GM12891 (cell line): ENCODE data around the gene ANK2.
A peak's percentile ranks its signal among the peaks of the same experiment; 100 is the strongest.

ENCODE experiments used
- DNase-seq: peaks from one replicate; pipeline ENCODE4 v3.0.0; 2011; ENCODE audit warnings: low spot score; ENCODE audit not compliant: insufficient read length
- FAIRE-seq: peaks from 2 replicates; lab custom pipeline; 2011; peaks lifted over from hg19 to GRCh38; lab: Jason Lieb, UNC
- PAX5 ChIP-seq: IDR thresholded peaks from 2 replicates; pipeline ENCODE4 v1.6.1; 2011; ENCODE audit warnings: low read length, moderate library complexity, mild to moderate bottlenecking; ENCODE audit not compliant: insufficient read depth, severe bottlenecking
- POLR2A ChIP-seq: IDR thresholded peaks from 2 replicates; pipeline ENCODE4 v1.6.1; 2011; ENCODE audit warnings: low read depth, low read length, control low read depth
- POLR2AphosphoS5 ChIP-seq: IDR thresholded peaks from 2 replicates; pipeline ENCODE4 v1.6.1; 2011; ENCODE audit warnings: low read depth, low read length, control low read depth
- POU2F2 ChIP-seq: IDR thresholded peaks from 2 replicates; pipeline ENCODE4 v1.6.1; 2011; ENCODE audit warnings: low read depth, mild to moderate bottlenecking, control low read depth, low read length, moderate library complexity
- SPI1 ChIP-seq: IDR thresholded peaks from 2 replicates; pipeline ENCODE4 v1.6.1; 2011; ENCODE audit warnings: low read depth, low read length, control low read depth
- TAF1 ChIP-seq: IDR thresholded peaks from 2 replicates; pipeline ENCODE4 v1.6.1; 2011; ENCODE audit warnings: low read depth, low read length, control low read depth

Gene ANK2

DNA sequence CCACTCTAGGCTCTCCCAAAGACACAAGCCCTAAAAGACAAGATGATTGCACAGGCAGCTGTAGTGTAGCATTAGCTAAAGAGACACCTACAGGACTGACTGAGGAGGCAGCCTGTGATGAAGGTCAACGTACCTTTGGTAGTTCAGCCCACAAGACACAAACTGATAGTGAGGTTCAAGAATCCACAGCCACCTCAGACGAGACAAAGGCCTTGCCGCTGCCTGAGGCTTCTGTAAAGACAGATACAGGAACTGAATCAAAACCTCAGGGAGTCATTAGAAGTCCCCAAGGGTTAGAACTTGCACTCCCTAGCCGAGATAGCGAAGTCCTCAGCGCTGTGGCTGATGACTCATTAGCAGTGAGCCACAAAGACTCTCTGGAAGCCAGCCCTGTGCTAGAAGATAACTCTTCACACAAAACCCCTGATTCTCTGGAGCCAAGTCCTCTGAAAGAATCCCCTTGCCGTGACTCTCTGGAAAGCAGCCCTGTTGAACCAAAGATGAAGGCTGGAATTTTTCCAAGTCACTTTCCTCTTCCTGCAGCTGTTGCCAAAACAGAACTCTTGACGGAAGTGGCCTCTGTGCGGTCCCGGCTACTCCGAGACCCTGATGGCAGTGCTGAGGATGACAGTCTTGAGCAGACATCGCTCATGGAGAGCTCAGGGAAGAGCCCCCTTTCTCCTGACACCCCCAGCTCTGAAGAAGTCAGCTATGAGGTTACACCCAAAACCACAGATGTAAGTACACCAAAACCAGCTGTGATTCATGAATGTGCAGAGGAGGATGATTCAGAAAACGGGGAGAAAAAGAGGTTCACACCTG lies 306.3 kb downstream of the ANK2 start:
- DNase-seq (peak; percentile 17), FAIRE-seq (peak; percentile 97)
- peak; percentile 84 for TF ChIP-seq SPI1
- TF ChIP-seq PAX5: no peak
- TF ChIP-seq POU2F2: no peak
- TF ChIP-seq POLR2AphosphoS5: peak; percentile 37; the same call in 1 of the 2 replicates

GRCh38 chr4:113356453-113356852 lies 307.0 kb downstream of the ANK2 start:
- TF ChIP-seq POLR2AphosphoS5 (no peak), PAX5 (no peak), TAF1 (no peak), POLR2A (no peak), SPI1 (no peak), POU2F2 (no peak)
- no peak for DNase-seq
- FAIRE-seq: peak; percentile 56

DNA sequence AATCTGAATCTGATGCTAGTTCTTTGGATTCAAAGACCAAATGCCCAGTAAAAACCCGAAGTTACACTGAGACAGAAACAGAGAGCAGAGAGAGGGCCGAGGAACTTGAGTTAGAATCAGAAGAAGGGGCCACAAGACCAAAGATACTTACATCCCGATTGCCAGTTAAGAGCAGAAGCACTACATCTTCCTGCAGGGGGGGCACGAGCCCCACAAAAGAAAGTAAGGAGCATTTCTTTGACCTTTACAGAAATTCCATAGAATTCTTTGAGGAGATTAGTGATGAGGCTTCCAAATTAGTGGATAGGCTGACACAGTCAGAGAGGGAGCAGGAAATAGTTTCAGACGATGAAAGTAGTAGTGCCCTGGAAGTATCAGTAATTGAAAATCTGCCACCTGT lies 309.3 kb downstream of the ANK2 start:
- no peak for DNase-seq
- FAIRE-seq: no peak
- TF ChIP-seq SPI1 (no peak), POLR2A (no peak), PAX5 (no peak), POU2F2 (no peak), TAF1 (no peak), POLR2AphosphoS5 (no peak)

DNA sequence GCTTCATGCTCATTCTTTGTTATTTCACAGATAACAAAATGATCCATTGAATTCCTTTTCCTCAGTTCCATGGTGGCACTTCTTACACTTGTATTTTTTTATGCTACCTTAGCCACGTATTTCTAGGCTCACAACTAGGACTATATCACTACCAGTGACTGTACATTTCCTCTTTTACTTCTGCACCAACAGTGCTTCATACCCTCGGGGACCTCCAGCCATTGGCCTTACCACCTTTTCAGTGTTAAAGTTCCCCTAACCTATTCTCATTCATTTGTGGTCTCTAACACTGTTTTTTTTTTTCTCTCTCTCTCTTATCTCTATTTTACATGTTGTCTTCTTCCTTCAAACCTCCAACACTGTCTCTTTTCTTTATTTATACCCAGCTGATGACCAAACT lies 315.9 kb downstream of the ANK2 start:
- DNase-seq: no peak
- no peak for TF ChIP-seq PAX5
- no peak for FAIRE-seq

DNA sequence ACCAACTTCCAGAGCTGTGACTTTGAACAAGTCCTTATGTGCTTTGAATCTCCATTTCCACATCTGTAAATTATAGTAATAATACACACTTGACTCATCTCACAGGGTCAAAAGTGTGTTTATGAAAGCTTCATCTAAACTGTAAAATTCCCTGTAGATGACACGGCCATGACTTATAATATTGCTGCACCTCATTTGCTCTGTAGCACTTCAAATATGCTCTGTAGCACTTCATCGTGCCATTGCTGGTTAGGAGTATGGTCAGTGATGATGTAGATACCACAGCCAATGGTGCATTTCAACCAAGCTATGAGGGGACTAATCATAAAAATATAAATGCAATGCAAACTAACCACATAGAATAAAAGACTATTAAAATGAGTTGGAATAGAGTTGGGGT lies 318.6 kb downstream of the ANK2 start:
- TF ChIP-seq POU2F2 (no peak), POLR2A (no peak), POLR2AphosphoS5 (no peak), PAX5 (no peak), SPI1 (no peak), TAF1 (no peak)
- DNase-seq (no peak), FAIRE-seq (peak; percentile 40)

DNA sequence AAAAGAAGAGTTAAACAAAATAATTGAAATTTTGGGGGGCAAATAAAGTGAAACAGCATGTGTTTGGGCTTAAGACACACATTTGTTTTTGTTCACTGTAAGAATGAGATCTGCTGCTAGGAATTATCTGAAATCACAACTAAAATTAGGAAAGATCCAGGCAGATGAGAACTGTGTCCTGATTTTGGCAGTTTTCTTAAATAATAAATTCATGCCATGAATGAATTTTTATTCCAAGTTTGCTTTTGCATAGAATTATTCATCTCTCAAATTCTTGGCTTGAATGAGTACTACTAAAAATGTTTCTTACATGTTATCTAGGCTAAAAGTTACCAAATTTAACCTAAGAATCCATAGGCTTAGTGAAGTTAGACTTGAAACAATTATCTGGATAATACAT lies 321.7 kb downstream of the ANK2 start:
- FAIRE-seq (no peak), DNase-seq (no peak)
- no peak for TF ChIP-seq POLR2AphosphoS5
- no peak for TF ChIP-seq SPI1
- no peak for TF ChIP-seq POLR2A
- no peak for TF ChIP-seq POU2F2
- no peak for TF ChIP-seq TAF1
- no peak for TF ChIP-seq PAX5

DNA sequence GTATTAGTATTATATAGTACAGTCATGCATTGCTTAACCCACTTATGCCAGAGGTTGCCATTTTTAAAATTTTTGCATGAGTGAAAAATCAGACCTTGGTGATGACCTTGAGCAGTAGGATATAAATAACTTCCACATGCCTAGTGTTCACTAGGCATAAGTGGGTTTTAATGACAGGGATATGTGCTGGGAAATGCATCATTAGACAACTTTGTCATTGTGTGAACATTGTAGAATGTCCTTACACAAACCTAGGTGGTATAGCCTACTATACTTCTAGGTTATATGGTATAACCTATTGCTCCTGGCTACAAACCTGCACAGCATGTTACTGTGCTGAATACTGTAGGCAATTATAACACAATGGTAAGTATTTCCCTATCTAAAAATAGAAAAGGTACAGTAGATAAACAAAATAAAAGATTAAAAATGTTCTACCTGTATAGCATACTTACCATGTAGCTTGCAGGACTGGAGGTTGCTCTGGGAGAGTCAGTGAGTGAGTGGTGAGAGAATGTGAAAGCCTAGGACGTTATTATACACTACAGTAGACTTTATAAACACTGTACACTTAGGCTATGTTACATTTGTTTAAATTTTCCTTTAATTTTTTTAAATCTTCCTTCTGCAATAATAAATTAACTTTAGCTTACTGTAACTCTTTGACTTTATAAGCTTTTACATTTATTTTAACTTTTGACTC lies 326.7 kb downstream of the ANK2 start:
- TF ChIP-seq POLR2AphosphoS5 (no peak), PAX5 (no peak), TAF1 (no peak), POLR2A (no peak), SPI1 (no peak), POU2F2 (no peak)
- FAIRE-seq (no peak), DNase-seq (no peak)

DNA sequence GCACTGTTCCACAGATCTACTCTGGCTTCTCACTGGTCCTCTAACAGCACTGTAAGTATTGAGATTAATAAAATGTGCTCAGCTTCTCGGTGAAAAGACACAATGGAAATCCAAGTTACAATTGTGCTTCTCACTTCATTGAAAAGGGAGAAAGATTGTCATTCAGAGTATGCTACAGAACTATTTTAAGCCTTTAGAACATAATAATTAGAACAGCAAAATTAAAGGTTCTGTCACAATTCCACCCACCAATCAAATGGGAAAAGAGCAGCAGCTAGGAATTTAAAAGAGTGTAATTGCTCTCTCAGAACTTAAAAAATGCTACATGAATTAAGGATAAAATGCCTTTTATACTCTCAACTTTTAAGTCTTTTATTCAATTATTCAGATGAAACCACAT lies 329.4 kb downstream of the ANK2 start:
- DNase-seq (no peak), FAIRE-seq (no peak)
- TF ChIP-seq PAX5 (no peak), POLR2A (no peak), POLR2AphosphoS5 (no peak), TAF1 (no peak), SPI1 (no peak), POU2F2 (no peak)

DNA sequence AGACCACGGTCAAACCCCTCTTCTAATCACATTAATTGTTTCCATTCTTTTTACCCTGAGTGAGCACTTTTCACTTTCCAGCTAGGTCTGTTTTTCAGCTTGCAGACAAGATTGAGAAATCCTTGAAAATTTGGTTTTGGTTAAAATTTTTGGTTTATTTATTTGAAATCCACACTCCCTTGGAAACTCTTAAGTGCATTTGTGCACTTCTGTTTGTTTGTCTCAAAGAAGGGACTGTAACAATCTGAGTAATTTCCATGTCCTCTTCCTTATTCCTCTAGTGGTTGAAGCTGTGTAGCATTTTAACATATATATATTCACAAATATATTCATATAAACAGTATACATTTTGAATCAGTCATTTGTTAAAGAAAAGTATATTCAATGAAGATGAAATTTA lies 333.3 kb downstream of the ANK2 start:
- DNase-seq: no peak
- FAIRE-seq: no peak
- no peak for TF ChIP-seq POU2F2
- TF ChIP-seq PAX5: no peak
- no peak for TF ChIP-seq POLR2A
- TF ChIP-seq SPI1: no peak
- no peak for TF ChIP-seq TAF1
- no peak for TF ChIP-seq POLR2AphosphoS5
